SKM-1 (cell line): ENCODE results near the gene KCNAB1.

Source experiments
- DNase-seq: peaks from one replicate; lab custom pipeline; 2025; ENCODE audit not compliant: unreplicated experiment; lab: John Stamatoyannopoulos, UW

Gene KCNAB1

DNA sequence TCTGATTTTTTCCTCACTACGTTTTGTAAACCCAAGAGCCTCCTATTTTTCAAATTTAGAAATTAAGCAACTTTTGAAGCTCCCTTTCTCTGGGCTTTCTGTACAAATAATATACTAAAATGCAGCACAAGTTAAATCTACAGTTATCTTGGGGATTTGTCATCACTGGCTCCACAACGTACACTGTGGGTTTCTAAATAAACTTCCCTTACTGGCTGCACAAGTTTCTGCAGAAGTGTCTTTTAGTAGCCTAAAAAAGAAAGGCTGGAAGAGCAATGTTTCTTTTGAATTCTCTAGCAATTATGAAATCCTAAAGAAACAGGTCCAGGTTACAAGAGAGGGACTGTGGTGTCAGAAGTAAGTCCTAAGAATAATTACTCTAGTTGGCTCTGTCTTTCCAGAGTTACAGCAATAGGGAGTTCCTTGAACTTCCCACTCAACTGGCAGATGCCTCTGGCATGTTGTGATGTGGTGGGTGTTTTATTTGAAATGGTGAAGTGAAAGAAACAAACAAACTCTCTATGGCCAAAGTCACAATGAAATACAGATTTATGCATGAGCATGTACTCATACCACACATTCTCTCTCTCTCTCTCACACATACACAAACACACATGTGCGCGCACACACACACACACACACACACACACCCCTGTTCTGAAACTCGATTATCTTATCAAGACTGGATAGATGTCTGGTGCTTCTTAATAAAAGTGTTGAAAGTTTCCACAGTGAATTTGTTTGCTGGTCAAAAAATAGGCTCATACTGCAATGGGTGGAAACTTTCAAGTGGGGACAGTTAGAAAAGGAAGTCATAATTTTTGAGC lies 236.4 kb downstream of the KCNAB1 start:
- DNase-seq = no peak

DNA sequence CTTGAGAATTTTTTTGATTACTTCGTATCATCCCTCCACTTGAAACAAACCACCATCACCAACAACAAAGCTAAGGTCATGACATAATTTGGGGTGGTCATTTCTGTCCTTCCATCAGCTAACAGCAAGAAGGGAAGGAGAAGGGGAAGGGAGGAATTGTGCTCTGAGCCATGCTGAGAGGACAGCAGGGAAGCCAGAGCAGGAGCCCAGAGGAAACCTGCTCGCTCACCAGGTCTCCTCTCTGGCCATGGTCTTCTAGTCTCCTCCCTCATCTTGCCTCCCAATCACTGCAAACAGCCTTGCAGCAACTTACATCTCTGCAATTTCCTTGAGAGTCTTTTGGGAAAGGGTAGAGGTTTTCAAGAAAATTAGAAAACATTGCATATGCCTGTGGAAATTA lies 237.9 kb downstream of the KCNAB1 start:
- DNase-seq = no peak

DNA sequence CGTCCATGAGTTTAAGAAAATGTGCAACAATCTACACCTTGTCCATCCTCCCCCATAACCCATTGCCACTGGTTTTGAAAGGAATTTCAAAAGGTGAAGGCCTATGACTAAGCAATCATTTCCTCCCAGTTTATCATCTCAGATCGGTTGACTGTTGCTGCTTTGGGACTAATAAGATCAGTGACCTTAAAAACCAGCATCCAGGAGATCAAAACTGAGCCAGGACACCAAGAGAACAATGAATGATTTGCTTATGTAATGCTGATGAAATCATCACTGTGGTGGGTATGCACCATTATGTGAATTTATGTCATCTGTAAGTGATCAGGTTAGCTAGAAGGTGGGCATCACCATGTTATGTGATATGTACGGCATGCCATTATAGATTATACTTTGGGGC lies 239.0 kb downstream of the KCNAB1 start:
- DNase-seq = no peak

DNA sequence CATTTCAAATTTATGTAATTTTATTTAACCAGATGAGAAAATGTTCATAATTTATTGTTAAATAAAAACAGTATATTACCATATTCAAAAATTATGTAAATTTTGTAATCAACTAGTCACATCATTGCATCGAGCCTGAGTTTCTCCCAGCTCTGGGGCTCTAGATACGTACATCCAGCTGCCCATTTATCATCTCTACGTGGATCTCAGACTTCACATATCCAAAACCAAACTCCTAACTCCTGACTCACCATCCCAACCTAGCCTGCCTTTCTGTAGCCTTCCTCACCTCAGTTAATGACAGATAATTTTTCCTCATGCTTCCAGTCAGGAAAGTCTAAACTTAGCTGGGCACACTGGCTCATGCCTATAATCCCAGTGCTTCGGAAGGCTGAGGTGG lies 239.7 kb downstream of the KCNAB1 start:
- DNase-seq = no peak

DNA sequence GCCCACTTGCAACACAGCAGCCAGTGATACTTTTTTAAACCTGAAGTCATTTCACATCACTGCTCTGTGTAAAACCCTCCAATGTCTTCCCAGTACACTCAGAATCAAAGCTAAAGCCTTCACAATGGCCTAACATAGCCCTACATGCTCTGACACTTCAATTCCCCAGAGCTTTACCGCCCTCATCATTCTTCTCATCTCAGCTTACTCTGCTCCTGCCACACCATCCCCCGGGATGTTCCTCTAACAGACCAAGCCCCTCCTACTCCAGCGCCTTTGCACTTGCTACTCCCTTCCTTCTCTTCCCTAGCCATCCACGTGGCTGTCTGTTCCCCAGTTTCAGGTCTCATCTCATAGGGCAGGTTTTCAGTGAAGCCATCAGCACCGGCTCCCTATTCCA lies 240.6 kb downstream of the KCNAB1 start:
- DNase-seq = no peak

DNA sequence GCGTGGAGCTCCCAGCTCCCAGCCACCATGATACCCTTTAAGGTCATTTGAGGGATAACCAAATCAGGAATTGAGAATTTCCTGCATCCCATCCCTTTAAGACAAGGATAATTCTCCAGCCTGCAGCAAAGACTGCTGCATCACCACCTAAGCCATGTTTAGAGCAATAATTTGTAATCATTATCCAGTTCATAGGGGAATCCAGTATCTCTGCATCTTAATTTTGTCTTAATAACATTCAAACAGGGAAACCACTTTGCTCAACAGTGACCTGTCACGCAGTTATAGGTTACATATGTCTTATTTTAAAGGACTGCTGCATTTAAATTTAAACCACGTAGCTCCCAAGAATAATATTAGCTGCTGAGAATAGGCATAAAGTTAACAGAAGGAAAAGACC lies 246.2 kb downstream of the KCNAB1 start:
- DNase-seq = no peak

DNA sequence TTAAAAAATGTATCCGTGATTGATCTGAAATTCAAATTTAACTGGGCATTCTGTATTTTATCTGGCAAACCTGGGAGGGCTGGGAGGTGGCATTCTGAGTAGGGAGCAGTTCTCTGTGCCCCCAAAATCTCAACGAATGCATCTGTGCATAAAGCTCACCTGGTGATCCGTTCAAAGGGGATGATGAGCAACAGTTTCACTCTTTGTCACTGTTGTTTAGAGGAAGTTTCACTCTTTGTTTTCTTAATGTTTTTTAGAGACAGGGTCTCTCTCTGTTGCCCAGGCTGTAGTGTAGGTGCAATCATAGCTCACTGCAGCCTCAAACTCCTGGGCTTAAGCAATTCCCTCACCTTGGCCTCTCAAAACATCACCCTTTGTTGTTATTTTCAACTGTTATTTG lies 247.8 kb downstream of the KCNAB1 start:
- DNase-seq = no peak

DNA sequence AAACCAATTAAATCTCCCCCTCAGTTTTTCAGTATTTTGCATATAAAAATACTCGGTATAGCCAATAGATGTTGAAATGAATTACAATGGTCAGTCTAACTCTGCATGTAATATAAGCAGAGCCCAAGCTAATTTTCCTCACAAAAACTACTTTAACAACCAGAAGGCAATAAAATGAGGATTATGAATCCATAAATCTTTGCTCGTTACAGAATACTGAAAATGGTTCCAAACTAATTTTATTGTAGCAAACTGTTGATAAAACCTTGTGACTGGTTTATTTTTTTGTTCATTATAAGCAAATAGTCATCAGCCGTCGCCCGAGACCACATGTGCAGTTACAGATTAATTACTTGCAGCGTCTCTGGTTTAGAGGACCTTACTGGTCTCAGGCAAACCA lies 251.3 kb downstream of the KCNAB1 start:
- DNase-seq = no peak

DNA sequence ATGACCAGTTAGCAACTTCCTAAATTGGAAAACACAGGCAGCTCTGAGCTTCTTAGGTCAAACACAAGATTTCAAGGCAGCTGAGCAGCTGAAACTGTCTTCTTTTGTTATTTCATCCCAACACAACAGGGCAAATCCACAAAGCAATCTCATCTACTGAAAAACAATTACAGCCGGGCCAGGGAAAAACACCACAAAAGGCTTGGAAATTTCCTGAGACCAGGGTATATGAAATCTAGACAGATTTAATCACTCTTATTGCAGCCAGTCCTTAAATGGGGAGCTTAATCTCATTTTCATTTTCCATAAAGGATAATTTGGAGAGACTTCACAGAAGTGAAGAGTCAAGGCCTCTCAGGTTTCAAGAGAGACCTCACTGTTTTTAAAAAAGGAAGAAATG lies 252.7 kb downstream of the KCNAB1 start:
- DNase-seq = no peak

DNA sequence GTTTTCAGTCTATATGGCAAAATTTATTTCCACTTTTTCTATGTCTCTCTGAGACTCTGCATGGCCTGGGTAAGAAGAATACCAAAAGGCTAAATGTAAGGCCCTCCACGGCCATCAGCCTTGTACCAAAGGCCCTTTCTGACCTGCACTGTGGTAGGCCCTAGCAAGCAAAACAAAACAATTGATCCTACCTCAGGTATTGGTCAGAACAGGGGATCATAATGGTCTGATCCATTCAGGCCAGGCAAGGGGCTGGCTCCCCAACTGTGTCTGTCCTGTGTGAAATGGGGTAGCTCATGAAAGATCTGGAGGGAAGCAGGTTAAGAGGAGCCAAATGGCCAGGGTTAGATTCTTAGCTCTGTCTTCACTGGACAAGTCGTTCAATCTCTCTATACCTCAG lies 253.3 kb downstream of the KCNAB1 start:
- no peak for DNase-seq

DNA sequence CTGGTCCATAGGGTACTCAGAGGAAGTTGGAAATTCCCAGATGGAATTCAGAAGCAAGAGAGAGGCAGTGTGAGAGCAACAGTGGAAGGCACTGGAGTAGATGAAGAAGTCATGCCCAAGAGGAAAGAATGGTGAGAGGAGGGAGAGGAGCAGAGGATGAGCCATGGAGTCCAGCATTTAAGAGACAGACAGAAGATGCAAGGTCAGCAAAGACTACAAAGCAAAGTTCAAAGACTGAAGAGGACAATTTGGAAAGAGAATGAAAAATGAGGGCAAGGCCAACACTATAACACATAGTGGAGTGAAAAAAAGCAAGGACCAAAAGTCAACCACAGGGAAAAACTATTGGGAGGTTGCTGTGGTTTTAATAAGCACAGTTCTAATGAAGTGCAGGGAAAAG lies 255.8 kb downstream of the KCNAB1 start:
- no peak for DNase-seq

DNA sequence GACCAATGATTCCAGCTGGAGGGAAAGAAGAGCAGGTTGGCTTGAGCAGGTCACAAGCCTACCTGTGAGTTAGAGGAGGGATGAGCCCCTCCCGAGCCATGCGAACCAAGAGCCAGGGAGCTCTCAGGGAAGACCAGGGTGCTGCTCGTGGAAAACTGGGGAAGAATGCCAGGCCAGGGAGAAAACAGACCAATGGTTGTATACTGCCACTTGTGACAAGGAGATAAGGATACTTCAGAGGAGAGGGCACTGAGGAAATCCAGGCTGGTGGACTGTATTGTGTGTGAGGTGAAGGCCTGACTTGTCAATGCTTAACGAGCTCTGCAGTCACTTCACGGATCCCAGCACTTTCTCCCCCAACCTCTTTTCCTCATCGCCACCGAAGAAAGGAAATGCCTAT lies 256.9 kb downstream of the KCNAB1 start:
- no peak for DNase-seq

DNA sequence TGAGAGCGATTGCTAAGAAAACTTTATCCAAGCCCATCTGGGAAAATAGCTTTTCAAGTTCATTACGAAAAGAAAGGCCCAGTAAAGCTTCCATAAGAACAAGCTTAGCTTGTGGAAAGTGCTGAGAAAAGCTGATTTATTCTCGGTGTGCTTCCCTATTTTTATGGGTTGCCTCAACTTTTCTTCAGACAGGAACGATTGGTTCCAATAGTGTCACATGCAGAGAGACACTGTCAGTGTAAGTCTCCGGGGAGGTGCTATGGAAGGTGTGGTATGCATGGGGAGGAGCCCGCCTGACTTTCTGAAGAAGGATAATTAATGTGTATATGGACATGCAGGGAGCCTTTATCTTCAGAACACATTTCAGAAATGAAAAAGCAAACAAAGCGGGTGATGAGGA lies 257.3 kb downstream of the KCNAB1 start:
- DNase-seq = no peak

DNA sequence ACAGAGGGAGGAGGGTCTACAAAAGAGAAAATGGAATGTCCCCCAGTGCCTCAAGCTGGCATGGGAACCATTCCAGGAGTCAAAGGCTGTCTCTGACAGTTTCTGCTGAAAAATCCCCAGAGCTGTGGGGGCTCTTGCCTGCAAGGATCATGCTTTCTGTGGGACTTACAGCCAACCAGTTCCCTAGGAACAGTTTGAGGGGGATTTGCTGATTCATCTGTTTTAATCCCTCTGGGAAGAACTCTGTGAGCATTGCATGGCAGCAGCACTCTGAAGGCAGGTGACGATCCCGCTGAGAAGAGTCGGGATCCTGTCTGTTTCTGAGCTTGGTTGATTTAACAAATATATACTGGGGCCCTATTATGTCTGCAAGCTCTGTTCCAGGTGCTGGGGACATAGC lies 258.5 kb downstream of the KCNAB1 start:
- DNase-seq = no peak

DNA sequence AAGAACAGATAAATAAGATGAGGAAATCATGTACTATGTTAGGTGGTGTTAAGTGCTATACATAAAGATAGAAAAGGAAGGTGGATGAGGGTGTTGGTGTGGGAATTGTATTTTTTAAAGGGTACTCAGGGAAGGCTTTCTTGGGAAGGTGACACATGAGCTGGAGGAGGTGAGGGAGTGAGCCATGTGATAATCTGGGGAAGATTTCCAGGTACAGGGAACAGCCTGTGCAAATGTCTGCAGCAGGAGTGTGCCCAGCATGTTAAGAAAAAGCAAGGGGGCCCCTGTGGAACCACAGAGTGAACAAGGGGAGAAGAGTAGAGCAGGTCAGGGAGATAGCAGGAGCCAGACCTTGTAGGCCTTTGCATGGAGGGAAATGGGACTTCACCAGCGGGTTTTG lies 258.9 kb downstream of the KCNAB1 start:
- DNase-seq = no peak

DNA sequence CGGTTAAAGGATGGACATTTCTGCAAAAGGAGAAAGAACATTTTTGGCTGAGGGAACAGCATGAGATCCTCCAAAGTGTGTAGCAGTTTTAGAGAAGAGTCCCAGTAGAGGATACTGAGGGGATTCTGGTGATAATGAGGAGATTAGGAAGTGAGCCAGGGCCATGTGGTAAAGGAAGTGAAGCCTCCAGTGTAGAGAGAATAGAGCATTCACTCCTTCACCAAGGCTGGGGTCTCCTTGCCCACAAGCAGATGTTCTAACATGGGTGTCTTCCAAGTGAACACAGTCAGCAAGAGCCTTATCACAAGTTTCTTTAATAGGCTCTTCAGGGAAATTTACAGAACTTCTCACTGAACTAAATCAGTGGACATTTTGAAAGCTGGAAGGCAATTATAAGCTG lies 260.9 kb downstream of the KCNAB1 start:
- DNase-seq = no peak

DNA sequence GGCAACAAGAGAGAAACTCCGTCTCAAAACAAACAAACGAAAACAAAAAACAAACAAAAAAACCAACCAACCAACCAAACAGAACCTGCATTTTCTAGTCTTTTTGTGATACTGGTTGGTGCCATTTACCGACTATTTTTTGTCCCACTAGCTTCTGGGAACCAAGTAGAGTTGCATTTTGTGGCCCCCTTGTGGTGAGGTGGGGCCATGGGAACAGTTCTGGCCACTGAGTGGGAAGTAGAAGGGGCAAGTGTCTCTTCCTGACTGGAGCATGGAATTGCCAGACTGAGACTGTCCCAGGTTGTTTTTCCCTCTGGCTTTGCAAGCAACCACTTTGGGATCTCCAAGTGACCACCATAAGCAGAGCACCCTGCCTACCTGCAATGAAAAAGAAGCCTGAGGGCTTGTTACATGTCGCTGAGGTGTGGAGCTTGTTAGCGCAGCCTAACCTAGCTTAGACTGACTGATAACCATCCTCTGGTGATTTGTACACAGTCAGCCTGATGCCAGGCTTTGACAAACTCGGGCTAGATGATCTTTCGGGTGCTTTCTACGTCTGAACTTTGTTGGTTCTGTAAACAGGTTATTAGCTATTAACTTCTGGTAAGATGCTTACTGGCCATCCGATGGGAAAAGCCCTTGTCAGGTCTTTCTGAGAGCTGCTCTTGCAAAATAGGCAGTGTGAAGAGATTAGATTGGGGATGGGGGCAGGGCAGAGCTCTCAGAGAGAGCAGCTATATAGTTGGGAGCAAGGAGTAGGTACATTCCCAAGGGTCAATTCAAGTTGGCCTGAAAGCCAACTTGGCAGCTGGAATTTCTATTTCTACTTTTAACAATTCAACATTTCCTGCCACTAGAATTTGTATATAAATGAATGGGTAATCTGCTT lies 262.3 kb downstream of the KCNAB1 start:
- peak; percentile 38 for DNase-seq

DNA sequence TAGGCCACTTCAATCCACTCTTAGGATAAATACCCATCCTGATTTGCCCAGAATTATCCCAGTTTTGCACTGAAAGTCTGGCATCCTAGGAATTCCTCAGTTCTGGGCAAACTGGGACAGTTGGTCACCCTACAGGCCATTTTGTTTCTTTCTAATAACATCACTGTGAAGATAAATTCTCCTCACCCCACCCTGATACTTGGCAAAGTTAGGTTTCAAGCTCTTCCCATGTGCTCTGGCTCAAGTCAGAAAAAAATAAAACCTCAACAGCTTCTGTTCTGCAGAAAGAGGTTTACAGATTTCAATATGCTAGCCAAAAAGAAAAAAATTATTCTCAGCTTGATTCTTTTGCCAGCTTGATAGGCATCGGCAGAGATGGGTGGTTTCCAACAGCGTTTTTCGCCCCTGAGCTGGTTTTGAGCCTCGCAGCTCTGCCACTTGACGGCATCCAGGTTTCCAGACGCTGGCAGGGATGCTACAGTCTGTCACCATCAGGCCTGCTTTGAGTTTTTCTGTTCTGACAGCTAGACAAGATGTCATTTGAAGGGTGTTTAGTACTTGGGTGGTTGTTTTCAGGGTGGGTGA lies 263.2 kb downstream of the KCNAB1 start:
- no peak for DNase-seq

DNA sequence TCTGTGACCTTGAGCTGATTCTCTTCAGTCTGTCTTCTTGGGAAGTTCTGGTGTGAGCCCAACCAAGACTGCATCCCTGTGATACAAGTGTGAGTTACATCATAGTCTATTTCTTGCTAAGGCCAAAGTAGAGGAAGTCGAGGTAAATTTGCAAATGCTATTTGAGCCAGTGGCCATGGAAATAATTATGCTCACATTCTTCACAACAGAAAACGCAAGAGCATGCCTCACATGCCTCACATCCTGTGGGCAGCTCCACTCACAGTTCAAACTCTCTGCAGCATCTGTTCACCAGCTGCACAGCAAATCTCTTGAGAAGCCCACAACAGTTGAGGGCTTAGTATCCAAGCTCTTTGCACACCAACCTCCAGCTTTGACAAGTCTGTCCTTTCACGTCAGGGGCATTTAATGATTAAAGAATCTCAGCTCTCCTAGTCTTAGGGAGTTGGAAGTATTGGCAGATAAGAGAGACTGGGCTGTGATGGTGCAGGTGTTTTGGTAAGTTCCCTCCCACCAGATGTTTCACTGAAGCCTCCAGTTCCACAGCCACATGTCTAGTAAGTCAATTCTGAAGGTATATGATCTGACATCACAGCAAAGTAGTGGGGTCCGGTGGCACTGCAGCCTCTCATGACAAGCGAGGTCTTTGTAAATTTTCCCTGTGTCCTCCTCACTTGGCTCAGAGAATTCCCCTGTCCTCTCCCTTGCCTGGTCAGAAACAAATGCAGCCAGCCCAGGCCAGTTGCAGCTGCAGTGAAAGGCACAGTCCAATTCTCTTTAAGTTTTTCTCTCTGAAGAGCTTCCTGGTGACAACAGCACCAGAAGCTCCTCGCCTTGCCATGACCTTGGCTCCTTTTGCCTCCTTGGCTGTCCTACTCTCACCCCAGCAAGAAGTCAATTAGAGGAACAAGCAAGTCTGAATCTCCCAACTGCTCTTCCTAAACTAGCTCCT lies 268.4 kb downstream of the KCNAB1 start:
- no peak for DNase-seq

DNA sequence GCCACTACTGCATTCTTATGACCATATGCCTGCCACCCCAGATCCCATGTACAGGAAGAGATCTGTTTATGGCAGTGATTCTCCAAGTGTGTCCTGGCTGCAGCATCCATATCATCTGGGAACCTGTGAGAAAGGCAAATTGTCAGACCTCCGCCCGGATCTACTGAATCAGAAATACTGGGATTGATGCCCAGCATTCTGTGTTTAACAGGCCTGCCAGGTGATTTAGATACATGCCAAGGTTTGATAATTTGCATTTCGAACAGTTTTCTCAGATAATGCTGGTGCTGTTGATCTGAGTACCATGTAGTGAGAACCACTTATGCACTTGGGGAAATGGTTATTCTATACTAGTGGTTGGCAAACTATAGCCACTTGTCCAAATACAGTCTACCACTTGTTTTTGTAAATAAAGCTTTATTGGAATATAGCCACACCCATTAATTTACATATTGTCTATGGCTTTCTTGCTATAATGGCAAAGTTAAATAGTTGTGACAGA lies 269.1 kb downstream of the KCNAB1 start:
- no peak for DNase-seq

DNA sequence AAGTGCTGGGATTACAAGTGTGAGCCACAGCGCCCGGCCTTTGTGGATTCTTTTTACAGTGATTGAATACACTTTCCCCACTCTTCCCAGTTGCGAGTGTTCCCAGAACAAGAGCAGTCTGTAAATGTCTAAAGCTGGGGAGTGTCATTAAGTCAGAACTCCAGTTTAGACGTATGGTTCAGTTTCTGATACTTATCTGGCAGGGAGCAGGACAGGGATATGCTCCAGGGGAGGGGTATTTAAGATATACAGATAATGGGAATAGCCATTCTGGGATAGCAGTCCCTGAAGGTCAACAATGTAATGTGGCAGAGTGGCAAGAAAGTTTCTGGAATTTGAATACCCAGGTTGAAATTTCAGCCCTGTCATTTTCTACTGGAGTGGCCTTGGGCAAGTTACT lies 270.5 kb downstream of the KCNAB1 start:
- no peak for DNase-seq
